Measurements from ENCODE around the gene NUP50.

Gene NUP50

DNA sequence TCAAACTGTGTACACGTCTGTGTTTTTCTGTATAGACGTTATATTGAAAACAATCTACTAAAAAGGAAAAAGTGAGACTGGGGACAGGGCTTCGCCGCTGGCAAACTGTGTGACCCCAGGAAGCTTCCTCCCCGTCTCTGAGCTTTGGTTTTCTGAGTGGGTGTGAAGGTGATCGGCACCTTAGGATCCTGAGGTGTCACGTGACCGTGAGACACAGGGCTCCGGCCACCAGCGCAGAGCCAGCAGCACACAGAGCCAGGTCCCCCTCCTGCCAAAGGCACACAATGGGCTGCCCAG is 44.9 kb downstream of the NUP50 start:
- in situ Hi-C loops (cut with MboI; ENCODE audit: low sequenced_read_pairs), result no loop called here

DNA sequence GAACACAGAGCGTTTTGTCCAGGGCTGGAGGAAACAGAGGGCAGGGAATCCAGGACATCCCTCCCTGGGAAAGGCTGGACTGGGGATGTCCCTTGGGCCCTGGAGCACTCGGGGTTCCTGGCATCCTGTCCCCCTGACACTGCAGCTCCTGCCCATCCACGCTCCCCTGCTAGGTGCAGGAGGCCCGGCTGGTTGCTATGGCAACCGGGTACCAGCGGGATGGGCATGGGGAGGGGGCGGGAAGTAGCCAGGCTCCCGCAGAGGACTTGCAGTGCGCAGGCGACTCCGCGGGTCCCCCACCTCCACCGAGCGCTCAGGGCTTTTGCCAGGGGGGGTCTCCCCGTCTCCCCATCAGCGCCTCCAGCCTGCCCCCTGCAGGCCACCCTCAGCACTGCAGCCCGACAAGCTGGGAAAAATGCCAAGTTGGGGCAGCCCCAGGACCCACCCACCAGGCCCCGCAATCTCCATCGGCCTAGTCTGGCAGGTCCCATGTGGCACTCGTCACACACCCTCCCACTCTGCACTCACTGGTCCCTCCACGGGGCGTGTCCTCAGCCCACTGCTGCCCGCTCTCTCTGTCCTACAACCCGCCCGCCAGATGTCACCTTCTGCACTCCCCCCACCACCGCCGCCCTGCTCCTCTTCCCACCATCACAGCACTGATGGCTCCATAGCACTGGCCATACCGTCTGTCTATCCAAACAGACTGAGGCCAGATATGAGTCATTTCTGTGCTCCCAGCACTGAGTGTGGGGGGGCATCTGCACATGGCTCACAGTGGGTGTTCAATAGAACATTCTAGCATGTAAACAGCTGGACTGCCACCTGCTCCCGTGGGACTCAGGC is 45.5 kb downstream of the NUP50 start:
- in situ Hi-C loops (cut with MboI; ENCODE audit: low sequenced_read_pairs), result no loop called here

DNA sequence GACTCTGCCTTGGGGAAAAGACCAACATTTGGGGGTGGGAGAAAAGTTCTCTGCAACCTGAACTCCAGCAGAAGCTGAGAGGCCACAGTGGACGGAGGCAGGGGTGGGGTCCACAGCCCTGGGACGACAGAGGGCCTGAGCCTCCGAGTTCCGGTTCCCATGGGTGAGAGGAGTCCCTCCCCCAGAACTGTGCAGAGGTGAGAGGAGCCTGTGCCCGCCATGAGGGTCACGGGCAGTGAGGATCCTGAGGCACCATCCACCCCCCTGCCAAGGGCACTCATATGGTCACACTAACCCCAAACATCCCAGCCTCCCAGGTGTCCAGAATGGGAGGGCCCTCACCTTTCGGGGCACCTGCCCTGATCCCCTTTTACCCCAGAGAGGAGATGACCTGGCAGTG is 46.4 kb downstream of the NUP50 start:
- in situ Hi-C loops (cut with MboI; ENCODE audit: low sequenced_read_pairs), result no loop called here

DNA sequence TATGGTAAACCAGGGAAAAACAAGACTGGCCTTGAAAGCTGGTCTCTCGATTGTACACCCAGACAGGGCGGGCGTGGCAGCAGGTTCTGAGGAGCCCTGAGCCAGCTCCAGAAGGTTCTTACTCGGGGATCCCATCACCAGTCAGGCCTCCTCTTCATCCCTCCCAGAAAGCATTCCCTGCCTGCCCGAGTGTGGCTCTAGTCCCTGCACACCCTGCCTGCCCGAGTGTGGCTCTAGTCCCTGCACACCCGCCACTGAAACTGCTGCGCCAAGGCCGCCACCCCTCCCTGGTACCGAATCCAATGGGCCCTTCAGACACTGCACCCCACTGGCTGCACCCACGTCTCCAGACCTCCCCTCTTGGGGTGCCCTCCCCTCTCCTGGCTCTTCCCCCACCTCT is 46.9 kb downstream of the NUP50 start:
- in situ Hi-C loops (cut with MboI; ENCODE audit: low sequenced_read_pairs), result no loop called here

DNA sequence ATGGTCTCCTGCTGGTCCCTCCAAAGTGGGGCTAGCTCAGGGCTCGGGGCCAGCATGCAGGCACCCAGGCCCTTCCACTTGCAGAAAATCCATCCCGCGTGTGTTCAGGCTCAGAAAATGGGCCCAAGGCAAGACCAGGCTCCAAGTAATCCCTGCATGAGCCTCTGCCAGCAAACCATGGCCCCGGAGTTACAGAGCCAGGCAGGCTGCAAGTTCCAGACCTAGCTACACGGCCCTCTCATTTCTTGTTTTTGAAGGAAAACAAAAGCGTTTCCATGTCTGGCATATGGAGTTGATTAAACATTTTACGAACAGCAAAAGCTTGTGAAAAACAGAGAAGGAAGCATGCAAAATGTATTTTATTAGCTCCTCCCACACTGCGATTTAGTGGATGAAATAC is 47.3 kb downstream of the NUP50 start:
- in situ Hi-C loops (cut with MboI; ENCODE audit: low sequenced_read_pairs), result no loop called here

DNA sequence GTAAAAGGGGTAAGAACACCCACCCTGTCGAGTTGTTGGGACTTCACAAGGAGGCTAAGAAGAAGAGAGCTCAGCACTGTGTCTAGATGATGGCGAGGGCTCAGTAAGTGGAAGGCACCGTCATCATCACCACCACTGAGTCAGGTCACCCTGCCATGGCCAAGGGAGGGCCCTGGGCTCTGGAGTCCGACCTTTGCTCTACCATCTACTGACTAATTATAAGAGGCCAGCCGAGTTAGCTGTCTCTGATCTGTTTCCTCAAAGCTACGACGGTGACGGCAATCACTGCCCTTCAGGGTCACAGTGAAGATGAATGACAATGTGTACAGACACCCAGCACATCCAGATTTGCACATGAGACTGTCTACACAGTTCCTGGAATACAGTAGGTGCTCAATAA is 47.7 kb downstream of the NUP50 start:
- in situ Hi-C loops (cut with MboI; ENCODE audit: low sequenced_read_pairs), result no loop called here

DNA sequence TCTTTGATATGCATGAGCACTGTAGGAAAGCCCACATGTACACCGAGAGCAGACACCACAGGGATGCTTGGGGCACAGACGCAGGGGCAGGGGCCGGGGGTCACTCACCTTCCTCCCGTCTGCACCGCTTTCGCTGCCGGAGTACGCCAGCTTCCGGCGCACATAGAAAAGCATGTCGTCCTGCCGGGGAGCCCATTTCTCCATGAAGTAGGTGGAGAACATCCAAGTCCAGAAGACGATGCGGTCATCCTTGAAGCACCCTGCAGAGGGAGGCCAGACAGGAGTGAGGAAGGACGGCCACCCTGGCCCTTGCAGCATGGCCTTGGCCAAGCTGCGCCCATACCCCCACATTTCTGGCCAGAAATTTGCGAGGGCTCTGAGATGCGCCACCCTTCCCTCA is 48.1 kb downstream of the NUP50 start:
- in situ Hi-C loops (cut with MboI; ENCODE audit: low sequenced_read_pairs), result no loop called here

DNA sequence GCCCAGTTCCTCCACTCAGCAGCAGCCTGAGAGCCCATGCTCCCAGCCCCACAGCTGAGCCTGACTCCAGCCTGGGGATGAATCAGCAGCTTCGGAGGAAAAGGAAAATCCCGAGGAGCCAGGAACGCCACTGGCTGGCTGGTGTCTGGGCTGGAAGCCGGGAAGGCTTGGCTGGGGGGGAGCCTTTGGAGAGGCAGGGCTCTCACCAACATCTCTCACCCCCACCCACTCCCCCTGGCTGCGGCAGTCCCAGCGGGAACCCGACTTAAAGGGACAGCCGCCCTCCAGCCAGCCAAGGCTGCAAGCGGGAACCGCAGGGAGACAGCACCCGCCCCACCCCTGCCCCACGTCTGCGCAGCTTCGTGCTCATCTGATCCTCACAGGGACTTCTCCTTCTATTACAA is 48.6 kb downstream of the NUP50 start:
- in situ Hi-C loops (cut with MboI; ENCODE audit: low sequenced_read_pairs), result no loop called here

DNA sequence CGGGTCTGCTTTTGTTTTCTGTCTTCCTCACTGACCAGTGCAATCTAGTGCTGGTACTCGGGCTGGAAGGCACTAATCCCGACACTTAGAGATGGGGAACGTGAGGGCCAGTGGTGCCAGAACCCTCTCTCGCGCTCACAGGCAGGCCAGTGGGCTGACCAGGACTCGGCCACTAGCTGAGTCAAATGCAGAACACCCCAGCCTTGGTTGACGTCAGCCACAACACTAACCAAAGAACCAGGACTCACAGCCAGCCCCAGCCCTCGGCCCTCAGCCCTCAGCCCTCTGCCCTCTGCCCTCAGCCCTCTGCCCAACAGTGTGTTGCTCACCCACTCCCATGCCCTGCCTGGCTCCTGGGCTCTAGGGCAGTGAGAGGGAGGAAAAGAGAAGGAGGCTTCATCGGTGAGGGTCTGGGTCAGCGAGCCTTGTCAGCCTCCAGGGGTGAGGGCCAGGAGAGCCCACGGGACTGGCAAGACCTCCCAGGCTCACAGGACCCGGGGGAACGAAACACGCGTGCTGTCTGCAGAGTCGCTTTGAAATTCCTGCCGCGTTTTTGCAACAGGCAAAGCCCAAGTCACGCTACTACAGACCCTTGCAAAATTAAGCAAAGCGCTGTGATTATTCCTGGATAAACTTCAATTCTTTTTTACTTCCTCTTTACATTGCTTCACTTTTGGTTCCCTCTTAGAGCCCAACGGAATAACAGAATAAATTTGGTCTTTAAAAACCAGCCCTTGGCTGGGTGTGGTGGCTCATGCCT is 49.4 kb downstream of the NUP50 start:
- in situ Hi-C loops (cut with MboI; ENCODE audit: low sequenced_read_pairs), result no loop called here

DNA sequence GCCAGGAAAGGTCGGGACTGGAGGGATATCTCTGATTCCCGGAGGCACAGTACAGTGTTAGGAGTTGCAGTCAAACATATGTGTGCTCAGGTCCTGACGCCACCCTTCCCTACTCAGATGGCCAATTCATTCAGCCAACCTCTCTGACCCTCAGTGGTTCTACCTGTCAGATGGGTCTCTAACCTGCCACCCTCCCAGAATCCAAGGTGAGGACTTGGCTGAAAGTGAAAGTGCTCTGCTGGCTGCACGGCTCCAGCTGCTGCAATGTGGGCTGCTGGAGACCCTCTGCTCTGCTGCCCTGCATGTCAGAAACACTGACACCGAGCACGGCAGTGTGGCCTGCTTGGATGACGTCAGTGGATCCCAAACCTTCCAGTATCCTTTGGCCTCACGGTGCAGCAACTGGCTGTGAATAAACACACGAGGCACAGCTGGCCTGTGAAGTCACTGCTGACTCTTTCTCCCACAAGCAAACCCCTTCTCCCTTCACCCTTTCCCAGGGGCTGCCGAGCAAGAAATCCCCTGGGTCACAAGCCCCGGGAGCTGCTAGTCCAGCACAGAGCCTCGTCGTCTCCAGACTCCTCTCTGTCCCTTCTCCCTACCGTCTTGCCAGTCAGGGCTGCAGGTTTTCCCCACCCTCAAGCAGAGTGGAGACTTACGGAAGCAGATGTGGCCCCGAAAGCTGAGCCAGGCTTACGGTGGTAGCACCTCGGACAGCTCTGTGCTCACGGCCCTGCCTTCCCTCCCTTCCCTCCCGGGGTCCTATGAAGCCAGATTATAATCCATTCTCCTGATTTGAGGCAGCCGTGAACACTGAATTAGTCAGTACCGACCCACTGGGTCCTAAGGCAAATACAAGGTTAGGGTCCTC is 52.6 kb downstream of the NUP50 start:
- in situ Hi-C loops (cut with MboI; ENCODE audit: low sequenced_read_pairs), result no loop called here

DNA sequence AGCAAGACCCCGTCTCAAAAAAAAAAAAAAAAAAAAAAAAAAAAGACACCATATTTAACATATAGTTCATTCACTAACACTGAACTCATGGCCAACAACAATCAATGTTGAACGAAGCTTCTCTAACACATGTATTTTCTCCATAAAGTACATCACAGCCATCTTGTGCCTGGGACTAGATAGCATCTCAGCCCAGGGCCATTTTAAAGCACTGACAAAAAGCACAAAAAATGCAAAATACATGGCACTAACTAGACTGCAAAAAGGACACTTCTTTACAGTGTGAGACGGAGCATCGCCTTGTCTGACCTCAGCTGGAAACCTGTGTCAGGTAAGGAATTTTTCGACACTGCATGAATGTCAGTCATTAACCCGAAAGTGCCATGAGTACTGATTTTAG is 53.6 kb downstream of the NUP50 start:
- in situ Hi-C loops (cut with MboI; ENCODE audit: low sequenced_read_pairs), result no loop called here

DNA sequence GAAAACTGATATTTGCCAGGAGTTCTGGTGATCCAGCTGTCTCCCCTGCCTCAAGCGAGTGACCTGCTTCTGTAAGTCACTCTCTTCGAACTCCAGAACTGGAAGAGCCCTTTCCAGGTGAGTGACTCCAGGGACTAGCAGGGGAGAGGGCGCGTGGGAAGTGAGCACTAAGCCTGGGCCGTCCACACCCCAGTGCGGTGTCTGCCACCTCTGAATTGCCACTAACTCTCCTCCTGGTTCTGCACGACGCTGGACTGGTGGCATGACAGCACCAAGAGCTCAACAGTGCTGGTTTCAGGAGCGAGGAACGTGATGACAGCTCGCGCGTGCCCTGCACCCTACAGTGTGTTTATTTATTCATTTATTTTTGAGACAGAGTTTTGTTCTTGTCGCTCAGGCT is 54.1 kb downstream of the NUP50 start:
- in situ Hi-C loops (cut with MboI; ENCODE audit: low sequenced_read_pairs), result no loop called here

DNA sequence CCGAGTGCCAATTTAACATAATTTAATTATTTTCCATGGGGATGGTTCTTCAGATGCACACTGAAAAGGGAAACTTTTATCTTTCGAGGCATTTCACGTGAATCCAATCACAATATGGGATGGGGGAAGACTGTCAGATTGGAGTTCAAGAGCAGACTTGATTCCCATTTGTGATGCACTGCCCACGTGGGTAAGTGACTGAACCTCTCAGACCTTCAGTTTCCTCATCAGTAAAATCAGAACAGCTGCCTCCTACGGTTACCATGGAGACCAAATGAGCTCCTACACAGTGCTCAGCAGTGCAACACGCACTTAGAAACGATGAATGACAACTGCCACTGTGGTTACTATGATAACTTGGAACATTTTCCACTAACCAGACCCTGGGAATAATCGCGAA is 55.3 kb downstream of the NUP50 start:
- in situ Hi-C loops (cut with MboI; ENCODE audit: low sequenced_read_pairs), result no loop called here

DNA sequence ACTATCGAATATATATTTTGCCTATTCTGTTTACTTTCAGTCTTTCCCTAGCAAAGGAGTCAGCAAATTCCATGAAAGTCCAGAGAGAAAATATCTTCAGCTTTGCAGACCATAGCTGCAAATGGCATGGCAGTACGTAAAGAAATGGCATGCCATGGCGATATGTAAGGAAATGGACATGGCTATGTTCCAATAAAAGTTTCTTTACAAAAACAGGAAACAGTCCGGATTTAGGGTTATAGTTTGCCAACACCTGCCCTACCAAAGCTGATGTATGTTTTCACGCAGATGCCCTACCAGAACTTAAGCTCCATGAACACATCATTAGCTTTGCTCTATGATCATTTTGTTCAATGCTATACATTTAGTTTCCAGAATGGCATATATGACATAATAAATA is 57.5 kb downstream of the NUP50 start:
- in situ Hi-C loops (cut with MboI; ENCODE audit: low sequenced_read_pairs), result no loop called here

DNA sequence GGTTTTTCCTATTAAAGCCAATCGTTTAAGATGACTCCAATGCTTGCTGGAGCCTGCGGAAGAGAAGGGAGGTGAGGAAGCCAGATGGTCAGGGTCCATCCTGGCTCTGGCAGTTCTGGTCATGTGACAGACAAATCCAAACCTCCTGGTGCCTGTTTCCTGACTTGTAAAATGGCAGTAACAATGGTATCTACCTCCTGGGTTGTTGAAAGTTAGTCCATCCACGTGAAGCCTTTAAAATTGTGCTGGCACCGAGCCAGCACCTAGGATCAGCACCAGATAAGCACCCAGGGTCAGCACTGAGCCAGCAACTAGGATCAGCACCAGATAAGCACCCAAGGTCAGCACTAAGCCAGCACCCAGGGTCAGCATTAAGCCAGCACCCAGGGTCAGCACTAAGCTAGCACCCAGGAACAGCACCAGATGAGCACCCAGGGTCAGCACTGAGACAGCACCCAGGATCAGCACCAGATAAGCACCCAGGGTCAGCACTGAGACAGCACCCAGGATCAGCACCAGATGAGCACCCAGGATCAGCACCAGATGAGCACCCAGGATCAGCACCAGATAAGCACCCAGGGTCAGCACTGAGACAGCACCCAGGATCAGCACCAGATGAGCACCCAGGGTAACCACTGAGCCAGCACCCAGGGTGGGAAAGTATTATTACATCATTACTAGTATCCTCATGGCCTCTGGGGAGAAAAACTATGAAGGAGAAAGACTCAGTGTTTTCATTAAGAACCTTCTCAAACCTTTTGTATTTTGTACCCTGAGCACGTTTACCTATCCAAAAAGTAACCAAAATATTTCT is 59.8 kb downstream of the NUP50 start:
- in situ Hi-C loops (cut with MboI; ENCODE audit: low sequenced_read_pairs), result no loop called here

DNA sequence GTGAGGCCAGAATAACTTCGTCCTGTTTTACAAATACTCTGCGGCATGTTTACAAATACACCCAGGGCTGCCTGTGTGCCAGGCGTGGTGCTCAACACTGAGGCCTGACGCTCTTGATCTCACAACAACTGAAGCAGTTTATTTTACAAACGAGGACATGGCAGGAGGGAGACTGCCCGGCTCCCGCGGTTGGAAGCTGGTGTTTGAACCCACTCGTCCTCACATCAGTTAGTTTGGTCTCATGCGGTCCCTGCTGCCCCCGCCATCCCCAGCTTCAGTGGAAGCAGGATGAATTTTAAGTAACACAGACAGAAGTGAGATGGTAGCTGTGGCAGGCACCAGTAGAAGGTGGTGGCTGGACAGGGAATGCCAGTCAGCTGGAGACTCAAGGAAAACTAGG is 60.6 kb downstream of the NUP50 start:
- in situ Hi-C loops (cut with MboI; ENCODE audit: low sequenced_read_pairs), result no loop called here

DNA sequence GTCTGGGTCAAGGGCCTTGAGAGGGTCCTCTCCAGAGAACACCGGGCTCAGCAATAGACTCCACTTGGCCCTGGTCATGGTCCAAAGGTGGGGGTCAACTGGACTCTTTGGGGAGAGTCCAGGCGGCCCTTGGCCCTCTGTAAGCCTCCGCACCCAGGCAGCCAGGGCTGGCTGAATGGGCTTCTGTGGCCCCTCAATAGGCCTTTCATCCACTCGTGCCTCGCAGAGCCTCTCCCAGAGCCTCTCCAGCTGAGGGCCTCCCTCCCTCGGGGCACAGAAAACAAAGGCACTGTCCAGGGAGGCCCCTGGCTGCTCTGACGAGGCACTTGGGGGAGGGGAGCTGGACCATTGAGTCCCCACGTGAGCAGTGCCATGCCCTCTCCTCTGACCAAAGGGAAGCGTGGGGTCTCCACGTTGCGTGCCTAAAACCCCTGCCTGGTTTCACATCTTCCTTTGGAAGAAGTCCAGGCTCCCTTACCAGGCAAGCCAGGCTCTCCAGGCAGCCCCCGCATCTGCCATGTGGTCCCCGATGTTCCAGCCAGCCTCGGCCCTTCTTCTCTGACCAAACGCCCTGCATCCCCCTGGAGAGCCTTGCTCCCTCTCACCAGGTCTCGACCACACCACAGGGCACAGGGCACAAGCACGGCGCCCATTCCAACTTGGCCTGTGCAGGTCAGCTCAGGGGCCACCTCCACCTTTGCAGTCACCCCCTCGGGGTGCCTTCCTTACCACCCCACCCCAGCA is 61.4 kb downstream of the NUP50 start:
- in situ Hi-C loops (cut with MboI; ENCODE audit: low sequenced_read_pairs), result no loop called here

DNA sequence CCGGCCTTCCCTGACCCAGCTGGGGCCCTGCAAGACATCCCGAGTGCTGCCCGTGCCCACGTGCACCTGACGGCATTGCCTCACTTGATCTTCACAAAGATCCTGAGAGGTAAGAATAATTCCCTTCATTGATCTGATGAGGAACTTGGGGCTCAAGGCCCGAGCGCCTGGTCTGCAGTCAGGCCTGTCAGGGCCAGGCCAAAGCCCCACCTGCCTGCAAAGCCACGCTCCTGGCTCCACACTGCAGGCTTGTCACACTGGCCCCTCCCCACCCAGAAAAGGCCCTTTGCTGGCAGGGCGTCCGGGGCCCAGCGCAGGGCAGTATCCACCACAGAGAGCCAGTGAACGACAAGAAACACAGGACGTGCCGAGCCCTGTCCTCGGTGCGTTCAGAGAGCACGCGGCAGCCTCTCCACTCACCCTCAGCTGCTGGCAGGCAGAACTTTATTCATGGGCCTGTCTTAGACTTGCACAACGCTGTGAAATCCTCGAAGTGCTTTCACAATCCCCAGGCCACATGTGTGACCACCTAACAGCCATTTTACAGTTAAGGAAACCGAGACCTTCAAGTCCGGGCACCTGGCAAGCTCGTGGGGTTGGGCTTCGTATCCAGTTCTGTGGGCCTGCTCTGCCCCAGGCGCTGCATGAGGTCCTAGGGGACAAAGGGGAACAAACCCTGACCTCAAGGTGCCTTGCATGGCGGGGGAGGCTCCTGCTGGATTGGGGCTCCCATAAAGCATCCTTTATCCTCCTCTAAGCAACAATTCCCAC is 62.2 kb downstream of the NUP50 start:
- in situ Hi-C loops (cut with MboI; ENCODE audit: low sequenced_read_pairs), result no loop called here

DNA sequence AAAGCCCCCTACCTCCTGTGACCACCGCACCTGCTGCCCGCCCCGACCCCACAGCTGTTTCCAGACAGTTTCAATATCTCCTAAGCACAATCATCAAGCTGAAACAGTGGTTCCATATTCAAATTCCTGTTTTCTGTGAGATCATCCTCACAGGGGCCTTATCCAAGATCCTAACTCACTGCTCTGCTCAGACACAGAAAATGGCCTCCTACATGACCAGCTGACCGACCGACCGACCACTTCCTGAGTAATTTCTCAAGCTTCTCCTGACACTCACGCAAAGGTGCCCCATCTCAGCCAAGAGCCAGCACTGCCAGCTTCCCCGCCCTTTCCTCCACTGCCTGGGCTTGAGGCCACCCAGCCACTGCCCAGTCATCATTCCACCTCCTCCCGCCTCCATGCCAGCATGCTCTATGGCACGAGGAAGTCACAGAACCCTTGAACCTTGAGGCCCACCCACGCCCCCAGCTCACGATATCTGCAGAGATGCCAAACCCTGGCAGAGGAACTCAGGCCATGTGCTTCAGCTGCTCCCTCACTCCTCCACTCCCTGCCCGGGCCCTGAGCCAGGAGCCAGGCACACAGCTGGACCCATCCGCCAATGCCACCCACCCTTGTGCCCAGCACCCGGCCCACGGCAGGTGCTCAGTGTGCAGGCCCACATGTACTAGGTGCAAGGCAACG is 62.9 kb downstream of the NUP50 start:
- in situ Hi-C loops (cut with MboI; ENCODE audit: low sequenced_read_pairs), result no loop called here
